HT1080 (cell line): Measurements from ENCODE around the gene TAS2R60. TPM values are rescaled to one million over a fixed set of nuclear protein-coding genes. Genes with fewer than 3 reads are reported as not detected.
"Not testable (repeated sequence)": the region's sequence is repeated elsewhere in the genome, so short reads cannot be mapped to it uniquely, and the experiment has no call there.

Source experiments
- DNase-seq: peaks from one replicate; pipeline ENCODE4 v3.0.0-alpha.2; 2015; ENCODE audit warnings: low read depth
- polyA plus RNA-seq, 2 experiments: library from polyadenylated mRNA; depleted of rRNA; stranded (reverse); fragments of >200 nt; gene quantifications; 2 replicates each; pipeline ENCODE4 v1.2.3, GENCODE V29; 2015
- total RNA-seq: library from RNA; depleted of rRNA; stranded (reverse); fragments of >200 nt; shearing (Covaris generic); gene quantifications from 2 replicates; pipeline ENCODE4 v1.2.3, GENCODE V29; 2014; rRNA removed

The TAS2R60 gene
- total RNA-seq = not detected in 2 replicates
- not detected in 2 replicates for polyA plus RNA-seq (2015; cell fraction: cytosol; rRNA removed)
- not detected in 2 replicates for polyA plus RNA-seq (2015; cell fraction: nucleus; rRNA removed)

- DNase-seq = no peak
Measured at GRCh38 chr7:143443153-143443552, at the start of gene TAS2R60. TSS of gene TAS2R60 (plus strand) at chr7:143443453. CDS start at chr7:143443453, 0 bp downstream.

GRCh38 chr7:143394068-143394467 is 49.2 kb upstream of the TAS2R60 start:
- no peak for DNase-seq

- DNase-seq = no peak
Measured at GRCh38 chr7:143394777-143395176, 48.5 kb upstream of the TAS2R60 start.

- no peak for DNase-seq
Measured at GRCh38 chr7:143395187-143396149, 47.8 kb upstream of the TAS2R60 start.

GRCh38 chr7:143396182-143396581 is 47.1 kb upstream of the TAS2R60 start:
- no peak for DNase-seq

- no peak for DNase-seq
Measured at GRCh38 chr7:143396625-143397556, 46.4 kb upstream of the TAS2R60 start.

GRCh38 chr7:143397710-143398530 is 45.3 kb upstream of the TAS2R60 start:
- DNase-seq = no peak

GRCh38 chr7:143398616-143399015 is 44.6 kb upstream of the TAS2R60 start:
- DNase-seq = no peak

- DNase-seq = no peak
Measured at GRCh38 chr7:143399151-143399550, 44.1 kb upstream of the TAS2R60 start.

GRCh38 chr7:143399642-143400041 is 43.6 kb upstream of the TAS2R60 start:
- no peak for DNase-seq

- DNase-seq = no peak
Measured at GRCh38 chr7:143401265-143401664, 42.0 kb upstream of the TAS2R60 start.

- DNase-seq = not testable (repeated sequence)
Measured at GRCh38 chr7:143402233-143402632, 41.0 kb upstream of the TAS2R60 start.

- DNase-seq = no peak
Measured at GRCh38 chr7:143405173-143406001, 37.9 kb upstream of the TAS2R60 start.

- no peak for DNase-seq
Measured at GRCh38 chr7:143406002-143406357, 37.3 kb upstream of the TAS2R60 start.

- no peak for DNase-seq
Measured at GRCh38 chr7:143407287-143408251, 35.7 kb upstream of the TAS2R60 start.

- no peak for DNase-seq
Measured at GRCh38 chr7:143408252-143408685, 35.0 kb upstream of the TAS2R60 start.

GRCh38 chr7:143408686-143409561 is 34.3 kb upstream of the TAS2R60 start, which contains the start of gene EPHA1:
TSS of gene EPHA1 (minus strand) at chr7:143408856. CDS start at chr7:143408805, 51 bp downstream.
- DNase-seq = no peak
